ENCODE data around the gene ENPP3.

- no peak for TF ChIP-seq POLR2AphosphoS5 (IDR thresholded peaks at IDR 0.05)
- no peak for TF ChIP-seq CTCF (IDR thresholded peaks at IDR 0.05)
- TF ChIP-seq POLR2A (IDR thresholded peaks at IDR 0.05): no peak
Measured at GRCh38 chr6:131640100-131640499, 3.0 kb downstream of the ENPP3 start.
